Hepatocyte (in vitro differentiated cells): ENCODE measurements around the gene GZF1.

Source experiments
- CTCF ChIP-seq: fragments of 200-600 bp; sonication (generic); IDR thresholded peaks from 2 replicates; pipeline ENCODE4 v1.5.1; 2016; ENCODE audit warnings: antibody characterized with exemption, mild to moderate bottlenecking; ENCODE audit not compliant: poor library complexity
- EZH2 ChIP-seq: fragments of 200-600 bp; sonication (generic); IDR thresholded peaks from 2 replicates; pipeline ENCODE4 v1.6.1; 2016; ENCODE audit warnings: antibody characterized with exemption, mild to moderate bottlenecking, borderline replicate concordance
- EZH2phosphoT487 ChIP-seq: fragments of 200-600 bp; sonication (generic); IDR thresholded peaks from one replicate; pipeline ENCODE4 v1.6.1; 2018; ENCODE audit warnings: antibody characterized with exemption, mild to moderate bottlenecking, low read depth, moderate library complexity; ENCODE audit not compliant: unreplicated experiment, severe bottlenecking

DNA sequence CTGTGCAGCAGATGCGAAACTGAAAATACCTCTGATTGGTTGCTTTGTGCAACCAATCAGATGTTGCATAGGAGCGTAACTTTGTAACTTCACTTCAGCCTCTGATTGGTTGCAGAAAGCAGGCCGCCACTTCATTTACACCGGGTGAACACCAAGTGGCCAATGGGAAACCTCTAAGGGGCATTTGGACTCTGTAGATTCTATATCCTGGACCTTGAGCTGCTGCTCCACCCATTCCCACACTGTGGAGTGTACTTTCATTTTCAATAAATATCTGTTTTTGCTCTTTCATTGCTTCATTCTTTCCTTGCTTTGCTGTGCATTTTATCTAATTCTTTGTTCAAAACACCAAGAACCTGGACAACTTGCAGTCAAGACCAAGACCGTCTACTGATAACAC is 25.5 kb upstream of the GZF1 start:
- no peak for TF ChIP-seq CTCF
- TF ChIP-seq EZH2 = no peak
- no peak for TF ChIP-seq EZH2phosphoT487
